DND-41 (cell line): ENCODE data around the gene OR2T34.

ENCODE experiments used
- CTCF ChIP-seq: IDR thresholded peaks from 2 replicates; pipeline ENCODE4 v1.5.1; 2012; ENCODE audit warnings: borderline replicate concordance, low read length, moderate library complexity, mild to moderate bottlenecking; ENCODE audit not compliant: poor library complexity, severe bottlenecking; ENCODE audit errors: extremely low read depth
- EZH2 ChIP-seq: IDR thresholded peaks from 3 replicates; pipeline ENCODE4 v1.6.1; 2012; ENCODE audit warnings: borderline replicate concordance, low read depth, mild to moderate bottlenecking, moderate library complexity, low read length, inconsistent platforms; ENCODE audit not compliant: severe bottlenecking

GRCh38 chr1:248593226-248593625 lies 18.7 kb upstream of the OR2T34 start:
- TF ChIP-seq CTCF (no peak), EZH2 (no peak)
